ENCODE measurements around the gene XRCC6.
"Not testable (repeated sequence)": the region's sequence is repeated elsewhere in the genome, so short reads cannot be mapped to it uniquely, and the experiment has no call there.

GRCh38 chr22:41593336-41593960, 27.6 kb upstream of the XRCC6 start:
- TF ChIP-seq, protein P1, sequence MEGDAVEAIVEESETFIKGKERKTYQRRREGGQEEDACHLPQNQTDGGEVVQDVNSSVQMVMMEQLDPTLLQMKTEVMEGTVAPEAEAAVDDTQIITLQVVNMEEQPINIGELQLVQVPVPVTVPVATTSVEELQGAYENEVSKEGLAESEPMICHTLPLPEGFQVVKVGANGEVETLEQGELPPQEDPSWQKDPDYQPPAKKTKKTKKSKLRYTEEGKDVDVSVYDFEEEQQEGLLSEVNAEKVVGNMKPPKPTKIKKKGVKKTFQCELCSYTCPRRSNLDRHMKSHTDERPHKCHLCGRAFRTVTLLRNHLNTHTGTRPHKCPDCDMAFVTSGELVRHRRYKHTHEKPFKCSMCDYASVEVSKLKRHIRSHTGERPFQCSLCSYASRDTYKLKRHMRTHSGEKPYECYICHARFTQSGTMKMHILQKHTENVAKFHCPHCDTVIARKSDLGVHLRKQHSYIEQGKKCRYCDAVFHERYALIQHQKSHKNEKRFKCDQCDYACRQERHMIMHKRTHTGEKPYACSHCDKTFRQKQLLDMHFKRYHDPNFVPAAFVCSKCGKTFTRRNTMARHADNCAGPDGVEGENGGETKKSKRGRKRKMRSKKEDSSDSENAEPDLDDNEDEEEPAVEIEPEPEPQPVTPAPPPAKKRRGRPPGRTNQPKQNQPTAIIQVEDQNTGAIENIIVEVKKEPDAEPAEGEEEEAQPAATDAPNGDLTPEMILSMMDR (IDR thresholded peaks at IDR 0.05), result not testable (repeated sequence)
- TF ChIP-seq EP300, POLR2A (IDR thresholded peaks at IDR 0.05): not testable (repeated sequence)
